AG04450 (cell line): ENCODE measurements around the gene ARCN1. TPM values are rescaled to one million over a fixed set of nuclear protein-coding genes. Genes with fewer than 3 reads are reported as not detected.

ENCODE experiments used
- CTCF ChIA-PET: fragments of 300-600, 350-600 bp; formaldehyde crosslinking; extraction: SDS; loops from one replicate; lab custom pipeline; 2022; ENCODE audit warnings: antibody characterized with exemption, inconsistent platforms; lab: Charles Lee
- POLR2A ChIA-PET: fragments of 350-600 bp; formaldehyde crosslinking; extraction: SDS; loops from one replicate; lab custom pipeline; 2021; ENCODE audit warnings: antibody characterized with exemption, inconsistent platforms; lab: Yijun Ruan, JAX
- DNase-seq: peaks from one replicate; pipeline ENCODE4 v3.0.0-alpha.2; 2011; ENCODE audit warnings: low read depth, low spot score
- H3K27ac ChIP-seq: one replicate; pipeline ENCODE4 v1.5.1; 2012; ENCODE audit warnings: low read depth, low read length, control low read depth
- H3K27me3 ChIP-seq: one replicate; pipeline ENCODE4 v1.6.0; 2012; ENCODE audit warnings: low read length; ENCODE audit not compliant: control insufficient read depth, insufficient read depth
- H3K4me3 ChIP-seq: 2 replicates; pipeline ENCODE4 v1.5.1; 2011; ENCODE audit warnings: mild to moderate bottlenecking, low read depth, low read length, control low read depth
- H3K9me3 ChIP-seq: 2 replicates; pipeline ENCODE4 v1.5.1; 2012; ENCODE audit warnings: low read length; ENCODE audit not compliant: control insufficient read depth, insufficient read depth
- CTCF ChIP-seq: IDR thresholded peaks from 2 replicates; pipeline ENCODE4 v1.5.1; 2011; ENCODE audit warnings: low read depth, low read length, control low read depth, inconsistent platforms
- polyA plus RNA-seq: library from polyadenylated mRNA; depleted of rRNA; stranded (reverse); fragments of >200 nt; gene quantifications from 2 replicates; pipeline ENCODE4 v1.2.3, GENCODE V29; 2011

ARCN1 gene
- polyA plus RNA-seq, 1 experiment, result 387 TPM

- Histone ChIP-seq H3K9me3 (no peaks in the 10 kb centered on the region; the same call in 1 of the 2 replicates), H3K4me3 (no peak overlapping the region), H3K27me3 (no peaks in the 10 kb centered on the region), H3K27ac (peak overlapping the region; percentile 31)
- POLR2A ChIA-PET, result interaction anchor here (1.6 to 6.8 kb wide), 2 partner anchors 13 to 25 kb away, joined by 4 to 54 read pairs; no protein-coding TSS in a partner anchor
- no peak for DNase-seq
- TF ChIP-seq CTCF, result no peak
- CTCF ChIA-PET, result interaction anchor here (1.1 kb wide), 1 partner anchor 20 kb away, joined by 3 read pairs; no protein-coding TSS in a partner anchor
Measured at GRCh38 chr11:118633979-118634378, 61.8 kb downstream of the ARCN1 start.

DNA sequence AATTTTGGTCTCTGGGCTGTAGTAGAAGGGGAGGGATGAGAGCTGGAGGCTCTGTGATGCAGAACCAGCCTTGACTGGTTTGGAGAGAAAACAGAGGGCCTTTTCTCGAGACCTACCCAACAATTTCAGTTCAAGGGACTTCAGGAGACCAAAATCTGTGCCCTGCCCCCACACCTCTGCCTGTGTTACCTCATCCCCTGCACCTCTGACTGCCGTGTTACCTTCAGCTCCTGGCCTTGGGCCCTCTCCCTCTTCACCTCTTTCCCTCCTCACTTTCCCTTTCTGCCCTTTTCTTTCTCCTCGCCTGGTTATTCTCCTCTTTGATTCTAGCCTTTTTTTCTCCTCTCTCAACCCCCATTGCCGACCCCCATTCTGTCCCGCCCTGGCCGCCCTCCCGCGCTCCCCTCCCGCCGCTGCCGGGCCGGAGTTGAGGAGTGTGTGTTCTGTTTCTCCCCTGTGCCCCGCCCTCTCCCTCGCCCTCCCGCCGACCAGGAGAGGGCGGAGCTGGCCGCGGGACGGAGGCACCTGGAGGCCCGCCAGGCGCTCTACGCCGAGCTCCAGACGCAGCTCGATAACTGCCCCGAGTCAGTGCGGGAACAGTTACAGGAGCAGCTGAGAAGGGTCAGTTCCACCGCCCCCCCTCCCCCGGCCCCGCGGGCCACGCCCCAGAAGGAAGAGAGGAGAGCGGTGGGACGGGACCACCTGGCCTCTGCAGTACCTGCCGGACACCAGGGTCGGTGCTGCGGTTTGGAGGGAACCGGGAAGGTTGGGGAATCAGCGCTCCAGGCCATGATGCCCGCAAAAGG lies 62.4 kb downstream of the ARCN1 start:
- H3K27ac ChIP-seq, result peak overlapping the region; percentile 21
- no peak overlapping the region for H3K4me3 ChIP-seq

GRCh38 chr11:118635237-118635591 lies 63.0 kb downstream of the ARCN1 start:
- Histone ChIP-seq H3K9me3 (no peaks in the 10 kb centered on the region; the same call in 1 of the 2 replicates), H3K27ac (peak overlapping the region; percentile 21), H3K27me3 (no peaks in the 10 kb centered on the region), H3K4me3 (no peak overlapping the region)
- POLR2A ChIA-PET, result interaction anchor here (0.7 to 6.8 kb wide), 4 partner anchors 9 to 27 kb away, joined by 3 to 54 read pairs (median 5); no protein-coding TSS in a partner anchor
- DNase-seq, result no peak
- TF ChIP-seq CTCF, result no peak
- CTCF ChIA-PET, result interaction anchor here (0.9 to 3.2 kb wide), 4 partner anchors 25 to 294 kb away, joined by 4 to 11 read pairs (median 6); no protein-coding TSS in a partner anchor

More for the DNA sequence above, 62.4 kb downstream of the ARCN1 start:
- TF ChIP-seq CTCF, result no peak
- ChIA-PET POLR2A (interaction anchor here (0.7 to 6.8 kb wide), 3 partner anchors 9 to 26 kb away, joined by 3 to 54 read pairs (median 4); no protein-coding TSS in a partner anchor), CTCF (interaction anchor here (0.6 to 3.2 kb wide), 5 partner anchors 20 to 721 kb away, joined by 3 to 11 read pairs (median 5); no protein-coding TSS in a partner anchor)
- Histone ChIP-seq H3K9me3 (no peaks in the 10 kb centered on the region; the same call in 1 of the 2 replicates), H3K27me3 (no peaks in the 10 kb centered on the region)
- no peak for DNase-seq

DNA sequence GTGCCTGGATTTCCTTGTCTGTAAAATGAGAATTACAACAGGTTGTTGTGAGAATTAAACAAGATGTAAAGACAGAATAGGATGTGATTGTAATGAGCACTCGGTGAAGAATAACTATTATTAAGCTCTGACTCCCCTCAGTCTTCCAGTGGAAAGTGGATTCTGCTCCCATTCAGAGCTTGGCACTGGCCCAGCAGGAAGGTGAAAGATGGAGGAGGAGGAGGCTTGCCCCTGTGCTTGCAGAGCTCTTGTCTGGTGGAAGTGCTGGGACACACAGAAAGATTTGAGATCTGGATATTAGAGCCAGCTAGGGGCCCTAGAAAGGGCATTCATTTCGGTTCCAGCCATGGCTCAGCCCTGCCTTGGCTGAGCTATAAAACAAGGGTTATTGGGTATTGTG lies 63.4 kb downstream of the ARCN1 start:
- Histone ChIP-seq H3K4me3 (no peak overlapping the region), H3K27me3 (no peaks in the 10 kb centered on the region), H3K9me3 (no peaks in the 10 kb centered on the region; the same call in 1 of the 2 replicates), H3K27ac (no peak overlapping the region)
- no peak for DNase-seq
- ChIA-PET POLR2A (interaction anchor here (0.7 to 6.8 kb wide), 3 partner anchors 10 to 27 kb away, joined by 3 to 54 read pairs (median 6); no protein-coding TSS in a partner anchor), CTCF (interaction anchor here (0.9 to 3.2 kb wide), 5 partner anchors 23 to 293 kb away, joined by 3 to 11 read pairs (median 5); no protein-coding TSS in a partner anchor)
- TF ChIP-seq CTCF, result no peak
